H1 (cell line): ENCODE measurements around the gene MPND. TPM values are rescaled to one million over a fixed set of nuclear protein-coding genes. Genes with fewer than 3 reads are reported as not detected.

ENCODE experiments used
- CTCF ChIA-PET: fragments of 300-600 bp; sonication (Branson Sonifier 250); formaldehyde crosslinking; loops from one replicate; lab custom pipeline; 2021; ENCODE audit not compliant: partially characterized antibody; lab: Charles Lee
- POLR2A ChIA-PET: fragments of 300-600 bp; sonication (Branson Sonifier 250); formaldehyde crosslinking; loops from one replicate; lab custom pipeline; 2021; ENCODE audit warnings: inconsistent platforms; ENCODE audit not compliant: partially characterized antibody; lab: Charles Lee
- DNase-seq, 2 experiments: peaks; one replicate each; pipeline versions ENCODE4 v3.0.0 to v3.0.0-alpha.2; 2010 to 2022; ENCODE audit warnings: low spot score in 2 of 2, low read depth in 1 of 2, mixed read lengths in 1 of 2
- FAIRE-seq: peaks from 2 replicates; lab custom pipeline; 2011; peaks lifted over from hg19 to GRCh38; lab: Jason Lieb, UNC
- H2AFZ ChIP-seq: 2 replicates; pipeline ENCODE4 v1.8.1; 2012; ENCODE audit warnings: low read length, inconsistent platforms
- H2AK5ac ChIP-seq: 2 replicates; pipeline ENCODE4 v1.6.1; 2013; ENCODE audit warnings: low read depth, low read length
- H2BK120ac ChIP-seq: replicated peaks from 2 replicates; pipeline ENCODE3; 2013; ENCODE audit warnings: low read depth, low read length, inconsistent platforms
- H2BK12ac ChIP-seq: 2 replicates; pipeline ENCODE4 v1.6.1; 2013; ENCODE audit warnings: low read depth, low read length
- H2BK15ac ChIP-seq: 2 replicates; pipeline ENCODE4 v1.6.1; 2013; ENCODE audit warnings: low read length
- H2BK20ac ChIP-seq: 2 replicates; pipeline ENCODE4 v1.6.1; 2013; ENCODE audit warnings: low read length
- H2BK5ac ChIP-seq: 2 replicates; pipeline ENCODE4 v1.6.1; 2013; ENCODE audit warnings: low read depth, low read length
- H3K14ac ChIP-seq: 2 replicates; pipeline ENCODE4 v1.6.1; 2013; ENCODE audit warnings: inconsistent platforms; ENCODE audit not compliant: insufficient read length
- H3K18ac ChIP-seq: 2 replicates; pipeline ENCODE4 v1.6.1; 2013; ENCODE audit warnings: low read length; ENCODE audit errors: extremely low read depth
- H3K23ac ChIP-seq: 2 replicates; pipeline ENCODE4 v1.6.1; 2013; ENCODE audit warnings: inconsistent platforms; ENCODE audit not compliant: insufficient read length
- H3K23me2 ChIP-seq: 2 replicates; pipeline ENCODE4 v1.6.1; 2013; ENCODE audit warnings: low read depth, low read length
- H3K27ac ChIP-seq: 2 replicates; pipeline ENCODE4 v1.6.1; 2011; ENCODE audit warnings: low read depth, low read length, inconsistent platforms
- H3K27me3 ChIP-seq, 4 experiments: replicated peaks in 1 of 4; 1 replicate in 1 of 4; 2 replicates in 3 of 4; pipeline versions ENCODE4 v1.6.1 to v1.8.1; 2011 to 2013; ENCODE audit warnings: low read length in 3 of 4, mild to moderate bottlenecking in 3 of 4, inconsistent platforms in 2 of 4, mixed read lengths in 2 of 4, moderate library complexity in 1 of 4; ENCODE audit not compliant: control insufficient read depth in 3 of 4, insufficient read depth in 3 of 4; ENCODE audit errors: extremely low read depth in 1 of 4
- H3K36me3 ChIP-seq, 4 experiments: 2 replicates each; pipeline versions ENCODE4 v1.6.1 to v1.8.1; 2011 to 2013; ENCODE audit warnings: mild to moderate bottlenecking in 4 of 4, low read length in 3 of 4, moderate library complexity in 2 of 4, control low read depth in 1 of 4, inconsistent platforms in 1 of 4; ENCODE audit not compliant: insufficient read depth in 4 of 4, control insufficient read depth in 2 of 4
- H3K4ac ChIP-seq: replicated peaks from 2 replicates; pipeline ENCODE3; 2013; ENCODE audit warnings: low read length, low read depth, mixed read lengths, inconsistent platforms; ENCODE audit not compliant: insufficient read length
- H3K4me1 ChIP-seq, 4 experiments: replicated peaks in 1 of 4; 1 replicate in 1 of 4; 2 replicates in 3 of 4; pipeline versions ENCODE4 v1.6.1 to v1.8.1; 2011 to 2013; ENCODE audit warnings: low read length in 3 of 4, inconsistent platforms in 2 of 4, mixed read lengths in 1 of 4; ENCODE audit not compliant: insufficient read depth in 4 of 4, control insufficient read depth in 3 of 4
- H3K4me2 ChIP-seq, 2 experiments: 2 replicates each; pipeline versions ENCODE4 v1.6.1 to v1.8.1; 2011 to 2013; ENCODE audit warnings: low read depth in 2 of 2, low read length in 2 of 2, control low read depth in 1 of 2, inconsistent platforms in 1 of 2, mild to moderate bottlenecking in 1 of 2; ENCODE audit not compliant: insufficient read depth in 1 of 2
- H3K4me3 ChIP-seq, 4 experiments: fragments of 200-600, 300-600 bp in 1 of 4; sonication (generic), shearing (Covaris generic), sonication (Bioruptor Twin) in 1 of 4; 2 replicates each; pipeline versions ENCODE4 v1.5.1 to v1.8.1; 2011 to 2016; ENCODE audit warnings: low read length in 4 of 4, low read depth in 3 of 4, control low read depth in 2 of 4, inconsistent platforms in 2 of 4, mild to moderate bottlenecking in 2 of 4, mixed read lengths in 1 of 4, moderate library complexity in 1 of 4; ENCODE audit not compliant: insufficient read depth in 2 of 4; ENCODE audit errors: extremely low read depth in 1 of 4
- H3K56ac ChIP-seq: replicated peaks from 2 replicates; pipeline ENCODE3; 2013; ENCODE audit warnings: low read depth, mild to moderate bottlenecking, mixed read lengths, low read length, inconsistent platforms; ENCODE audit not compliant: insufficient read length
- H3K79me1 ChIP-seq: 2 replicates; pipeline ENCODE4 v1.6.1; 2013; ENCODE audit warnings: low read depth, low read length, control low read depth
- H3K79me2 ChIP-seq, 2 experiments: 2 replicates each; pipeline versions ENCODE4 v1.6.1 to v1.8.1; 2012 to 2013; ENCODE audit warnings: low read length in 2 of 2, mild to moderate bottlenecking in 2 of 2, inconsistent platforms in 1 of 2; ENCODE audit not compliant: insufficient read depth in 2 of 2, control insufficient read depth in 1 of 2
- H3K9ac ChIP-seq, 4 experiments: replicated peaks in 1 of 4; 1 replicate in 1 of 4; 2 replicates in 3 of 4; pipeline versions ENCODE4 v1.6.1 to v1.8.1; 2011 to 2013; ENCODE audit warnings: low read depth in 3 of 4, low read length in 3 of 4, control low read depth in 2 of 4, mild to moderate bottlenecking in 2 of 4, moderate library complexity in 2 of 4, inconsistent platforms in 1 of 4; ENCODE audit errors: extremely low read depth in 1 of 4
- H3K9me3 ChIP-seq, 2 experiments: 2 replicates each; pipeline versions ENCODE4 v1.6.1 to v1.8.1; 2012 to 2013; ENCODE audit warnings: mild to moderate bottlenecking in 2 of 2, moderate library complexity in 2 of 2, control low read depth in 1 of 2, inconsistent platforms in 1 of 2, low read depth in 1 of 2, low read length in 1 of 2, mixed read lengths in 1 of 2; ENCODE audit not compliant: insufficient read depth in 2 of 2
- H4K20me1 ChIP-seq, 2 experiments: replicated peaks in 1 of 2; 2 replicates each; pipeline versions ENCODE3 to v1.8.1; 2011 to 2013; ENCODE audit warnings: inconsistent platforms in 2 of 2, low read length in 2 of 2, mild to moderate bottlenecking in 1 of 2; ENCODE audit not compliant: insufficient read depth in 2 of 2, control insufficient read depth in 1 of 2
- H4K5ac ChIP-seq: 2 replicates; pipeline ENCODE4 v1.6.1; 2013; ENCODE audit warnings: low read length, low read depth, mixed read lengths, inconsistent platforms; ENCODE audit not compliant: insufficient read length
- H4K8ac ChIP-seq: 2 replicates; pipeline ENCODE4 v1.8.0; 2013; ENCODE audit warnings: mild to moderate bottlenecking, moderate library complexity, low read length, inconsistent platforms; ENCODE audit not compliant: insufficient read depth; ENCODE audit errors: extremely low read depth
- H4K91ac ChIP-seq: replicated peaks from 2 replicates; pipeline ENCODE3; 2013; ENCODE audit warnings: low read length, mixed read lengths, inconsistent platforms; ENCODE audit not compliant: insufficient read length
- JUND ChIP-seq: IDR thresholded peaks from 2 replicates; pipeline ENCODE4 v1.6.1; 2011; ENCODE audit warnings: mild to moderate bottlenecking, improper control_type of control experiment, low read length
- KDM1A ChIP-seq: fragments of 200-600, 300-600 bp; sonication (generic); IDR thresholded peaks from 2 replicates; pipeline ENCODE4 v1.7.1; 2016; ENCODE audit warnings: mild to moderate bottlenecking, low read length, borderline replicate concordance
- NANOG ChIP-seq: IDR thresholded peaks from 2 replicates; pipeline ENCODE4 v1.6.1; 2011; ENCODE audit warnings: low read length, low read depth, mild to moderate bottlenecking, inconsistent platforms; ENCODE audit not compliant: insufficient read depth, poor library complexity, severe bottlenecking
- POLR2A ChIP-seq, 2 experiments: IDR thresholded peaks; 1 replicate in 1 of 2; 2 replicates in 1 of 2; pipeline ENCODE4 v1.6.1; 2011; ENCODE audit warnings: low read depth in 2 of 2, low read length in 2 of 2, mild to moderate bottlenecking in 2 of 2; ENCODE audit errors: control extremely low read depth in 1 of 2
- SIN3A ChIP-seq, 2 experiments: IDR thresholded peaks in 1 of 2; conservative IDR thresholded peaks in 1 of 2; 2 replicates each; pipeline ENCODE4 v1.6.1; 2011 to 2012; ENCODE audit warnings: low read length in 2 of 2, improper control_type of control experiment in 1 of 2, low read depth in 1 of 2, mild to moderate bottlenecking in 1 of 2
- SP4 ChIP-seq: IDR thresholded peaks from 2 replicates; pipeline ENCODE4 v1.6.1; 2012; ENCODE audit warnings: low read length, inconsistent platforms
- TAF1 ChIP-seq: IDR thresholded peaks from 2 replicates; pipeline ENCODE4 v1.6.1; 2011; ENCODE audit warnings: mild to moderate bottlenecking, low read depth, low read length
- WGBS, 2 experiments: shearing (Covaris generic) in 1 of 2; methylation state at CpG; one replicate each; pipeline versions ENCODE4 v1.1.6 to v1.1.7; 2013 to 2015; ENCODE audit warnings: low lambda C conversion rate in 2 of 2, mixed read lengths in 2 of 2, inconsistent platforms in 1 of 2, low coverage in 1 of 2, missing lambda C conversion rate in 1 of 2; ENCODE audit not compliant: insufficient replicate concordance in 2 of 2, insufficient coverage in 1 of 2, insufficient read length in 1 of 2; ENCODE audit errors: extremely low coverage in 1 of 2, missing lambda C conversion rate in 1 of 2; 5-methylcytosine and 5-hydroxymethylcytosine counted together
- polyA plus RNA-seq, 7 experiments: library from polyadenylated mRNA; depleted of rRNA in 3 of 7; stranded (reverse) in 5 of 7; unstranded in 2 of 7; fragments of >200 nt in 5 of 7; fragments of 200-250 nt in 2 of 7; gene quantifications; 1 replicate in 5 of 7; 2 replicates in 1 of 7; 4 replicates in 1 of 7; pipeline versions ENCODE4 v1.2.1 to v1.2.3, GENCODE V29; 2011 to 2013; ENCODE audit warnings: missing spikeins in 2 of 7, mixed read lengths in 2 of 7
- total RNA-seq: library from RNA; stranded (reverse); fragmentation: NEBNext Ultra II Directional; extraction: Animal tissue kit (Norgen Biotek cat#: 25700); gene quantifications from 2 replicates; pipeline ENCODE4 v1.2.1, GENCODE V29; 2021
- TF ChIP-seq, protein P1 (sequence below): IDR thresholded peaks from 2 replicates; pipeline ENCODE4 v1.6.1; 2012; ENCODE audit warnings: inconsistent platforms

Gene MPND
- total and polyA plus RNA-seq, 2 of the 8 experiments (the other 6 are each of a cell fraction or from before 2014, with no cell fraction given) = 22.9 to 27.7 TPM

- FAIRE-seq (no peak), DNase-seq (no peak)
- Histone ChIP-seq H3K9ac (no peak overlapping the region), H4K20me1 (no peaks in the 10 kb centered on the region), H2BK20ac (no peak overlapping the region), H3K36me3 (no peaks in the 10 kb centered on the region), H3K18ac (no peak overlapping the region), H3K79me2 (no peaks in the 10 kb centered on the region), H4K5ac (no peak overlapping the region), H4K91ac (no peak overlapping the region), H4K8ac (no peak overlapping the region; the same call in 1 of the 2 replicates), H2BK15ac (no peak overlapping the region), H2BK5ac (no peak overlapping the region), H3K4me3 (no peak overlapping the region), H3K27ac (no peak overlapping the region), H2BK12ac (no peak overlapping the region), H3K14ac (no peak overlapping the region), H3K79me1 (no peaks in the 10 kb centered on the region), H3K4me1 (peaks cover 0 to 10% (median 1%) of the 10 kb centered on the region in 4 experiments; a peak in 4 of 7 replicates), H2BK120ac (no peak overlapping the region), H3K56ac (no peak overlapping the region), H3K23ac (no peak overlapping the region), H3K27me3 (no peaks in the 10 kb centered on the region), H2AFZ (no peak overlapping the region), H2AK5ac (no peak overlapping the region), H3K9me3 (no peaks in the 10 kb centered on the region), H3K23me2 (no peaks in the 10 kb centered on the region), H3K4me2 (no peak overlapping the region), H3K4ac (no peak overlapping the region)
- WGBS, 2 experiments = 66% methylated on average over 14 of the region's 14 CpGs; no CpG with 5 or more reads in 1 of the 2 experiments
- ChIA-PET POLR2A (interaction anchor here (0.6 to 1.4 kb wide), 6 partner anchors 12 to 144 kb away, joined by 3 to 6 read pairs (median 3); no protein-coding TSS in a partner anchor), CTCF (interaction anchor here (0.8 to 4.9 kb wide), 11 partner anchors 8 to 229 kb away, joined by 3 to 47 read pairs (median 3); partner anchors contain the start of gene MPND)
- TF ChIP-seq POLR2A (IDR thresholded peaks at IDR 0.05; ENCODE audit: control extremely low read depth in 1 of 2, low read depth in 2 of 2, low read length in 2 of 2) (no peak), KDM1A (peak; percentile 96), TAF1 (no peak), SIN3A (conservative IDR thresholded peaks at IDR 0.05 in 1 of 2, IDR thresholded peaks at IDR 0.05 in 1 of 2; ENCODE audit: low read depth in 1 of 2, low read length in 2 of 2) (0 out of 4 replicates have a peak, but pooled peaks of 1 of the 2 experiments have one; percentile 6), SP4 (no peak), JUND (no peak), NANOG (no peak)
- TF ChIP-seq, protein P1, sequence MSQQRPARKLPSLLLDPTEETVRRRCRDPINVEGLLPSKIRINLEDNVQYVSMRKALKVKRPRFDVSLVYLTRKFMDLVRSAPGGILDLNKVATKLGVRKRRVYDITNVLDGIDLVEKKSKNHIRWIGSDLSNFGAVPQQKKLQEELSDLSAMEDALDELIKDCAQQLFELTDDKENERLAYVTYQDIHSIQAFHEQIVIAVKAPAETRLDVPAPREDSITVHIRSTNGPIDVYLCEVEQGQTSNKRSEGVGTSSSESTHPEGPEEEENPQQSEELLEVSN = no peak
Measured at GRCh38 chr19:4295972-4296771, 47.2 kb upstream of the MPND start.
